DND-41 (cell line): ENCODE results near the gene ECE2.

Source experiments
- ATAC-seq: fragments of 200-7000 bp; cut with Tn5 transposase; 3 replicates; pipeline ENCODE4 v1.9.1; 2021; ENCODE audit warnings: low read depth; ENCODE audit not compliant: insufficient read depth
- DNase-seq: peaks from one replicate; pipeline ENCODE4 v3.0.0-alpha.2; 2020
- H2AFZ ChIP-seq: 2 replicates; pipeline ENCODE4 v1.6.0; 2012; ENCODE audit warnings: low read depth, low read length
- H3K27ac ChIP-seq: 2 replicates; pipeline ENCODE4 v1.5.1; 2012; ENCODE audit warnings: low read length, inconsistent platforms
- H3K27me3 ChIP-seq: fragments of 200-600 bp; sonication (generic); 2 replicates; pipeline ENCODE4 v1.6.0; 2012; ENCODE audit warnings: low read length, mild to moderate bottlenecking, inconsistent platforms; ENCODE audit not compliant: insufficient read depth, poor library complexity
- H3K36me3 ChIP-seq: 2 replicates; pipeline ENCODE4 v1.5.1; 2012; ENCODE audit warnings: low read length, inconsistent platforms; ENCODE audit not compliant: insufficient read depth
- H3K4me1 ChIP-seq: 2 replicates; pipeline ENCODE4 v1.5.1; 2012; ENCODE audit warnings: mild to moderate bottlenecking, low read length; ENCODE audit not compliant: insufficient read depth
- H3K4me2 ChIP-seq: 2 replicates; pipeline ENCODE4 v1.6.0; 2012; ENCODE audit warnings: mild to moderate bottlenecking, moderate library complexity, low read length, inconsistent platforms; ENCODE audit not compliant: insufficient read depth
- H3K4me3 ChIP-seq, 2 experiments: fragments of 200-600 bp in 1 of 2; shearing (Covaris generic) in 1 of 2; 2 replicates each; pipeline ENCODE4 v1.5.1; 2012 to 2016; ENCODE audit warnings: inconsistent platforms in 2 of 2, low read length in 2 of 2, mild to moderate bottlenecking in 2 of 2, low read depth in 1 of 2, moderate library complexity in 1 of 2
- H3K79me2 ChIP-seq: 2 replicates; pipeline ENCODE4 v1.6.0; 2012; ENCODE audit warnings: low read length, inconsistent platforms; ENCODE audit not compliant: insufficient read depth
- H3K9ac ChIP-seq: 2 replicates; pipeline ENCODE4 v1.6.0; 2012; ENCODE audit warnings: low read depth, mild to moderate bottlenecking, inconsistent platforms, low read length, moderate library complexity
- H3K9me3 ChIP-seq: 2 replicates; pipeline ENCODE4 v1.5.1; 2012; ENCODE audit warnings: low read length, moderate library complexity, mild to moderate bottlenecking, inconsistent platforms; ENCODE audit not compliant: insufficient read depth, severe bottlenecking
- H4K20me1 ChIP-seq: 2 replicates; pipeline ENCODE4 v1.6.0; 2012; ENCODE audit warnings: low read length; ENCODE audit not compliant: insufficient read depth
- CTCF ChIP-seq: IDR thresholded peaks from 2 replicates; pipeline ENCODE4 v1.5.1; 2012; ENCODE audit warnings: borderline replicate concordance, low read length, moderate library complexity, mild to moderate bottlenecking; ENCODE audit not compliant: poor library complexity, severe bottlenecking; ENCODE audit errors: extremely low read depth
- EZH2 ChIP-seq: IDR thresholded peaks from 3 replicates; pipeline ENCODE4 v1.6.1; 2012; ENCODE audit warnings: borderline replicate concordance, low read depth, mild to moderate bottlenecking, moderate library complexity, low read length, inconsistent platforms; ENCODE audit not compliant: severe bottlenecking

ECE2 gene

DNA sequence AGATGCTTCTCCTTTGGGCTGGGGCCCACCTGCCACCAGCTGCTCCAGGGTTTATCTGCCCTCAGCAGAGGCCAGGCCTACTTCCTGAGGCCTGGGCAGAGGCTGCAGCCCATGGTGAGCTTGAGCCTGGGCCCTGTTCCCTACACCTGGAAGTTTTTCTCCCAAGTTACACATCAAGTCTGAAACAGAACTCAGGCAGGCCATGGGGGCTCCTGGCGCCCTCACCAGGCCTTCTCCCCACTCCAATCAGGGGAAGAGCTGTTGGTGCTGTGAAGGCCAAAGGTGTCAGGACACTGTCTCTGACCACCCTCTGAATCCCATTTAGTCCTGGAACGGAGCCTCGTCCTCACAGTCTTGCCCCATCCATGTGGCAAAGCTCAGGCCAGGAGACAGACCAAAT is 39.2 kb upstream of the ECE2 start:
- Histone ChIP-seq H3K9me3 (no peaks in the 10 kb centered on the region), H3K4me3 (no peak overlapping the region), H4K20me1 (peaks cover 20% of the 10 kb centered on the region), H3K4me2 (no peak overlapping the region), H3K27me3 (peaks cover 10% of the 10 kb centered on the region), H3K36me3 (no peaks in the 10 kb centered on the region; the same call in 1 of the 2 replicates), H2AFZ (no peak overlapping the region), H3K79me2 (no peaks in the 10 kb centered on the region), H3K27ac (no peak overlapping the region), H3K4me1 (no peaks in the 10 kb centered on the region), H3K9ac (no peak overlapping the region)
- ATAC-seq (no peak), DNase-seq (no peak)
- TF ChIP-seq EZH2, result no peak
- no peak for TF ChIP-seq CTCF

DNA sequence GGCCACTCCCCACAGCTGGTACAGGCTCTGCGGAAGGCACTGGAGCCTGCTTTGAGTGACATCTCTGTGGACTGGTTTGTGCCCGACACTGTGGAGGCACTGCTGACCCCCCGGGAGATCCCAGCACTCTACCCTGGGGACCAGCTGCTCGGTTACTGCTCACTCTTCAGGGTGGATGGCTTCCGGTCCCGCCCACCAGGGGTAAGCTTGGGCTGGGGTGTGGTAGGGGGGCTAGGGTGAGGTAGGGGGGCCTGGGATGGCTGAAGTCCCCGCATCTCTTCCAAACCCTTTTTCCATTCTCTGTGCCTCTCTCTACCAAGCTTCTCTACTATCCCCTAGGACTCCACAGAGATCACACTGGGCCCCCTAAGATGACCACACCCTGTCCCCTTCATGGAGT is 38.6 kb upstream of the ECE2 start:
- Histone ChIP-seq H3K79me2 (no peaks in the 10 kb centered on the region), H3K4me2 (no peak overlapping the region), H3K36me3 (peaks cover 5% of the 10 kb centered on the region), H3K4me3 (no peak overlapping the region), H2AFZ (no peak overlapping the region), H3K27me3 (peaks cover 6% of the 10 kb centered on the region), H4K20me1 (peaks cover 20% of the 10 kb centered on the region), H3K4me1 (no peaks in the 10 kb centered on the region), H3K9ac (no peak overlapping the region), H3K9me3 (no peaks in the 10 kb centered on the region), H3K27ac (no peak overlapping the region)
- TF ChIP-seq CTCF (no peak), EZH2 (no peak)
- ATAC-seq (no peak), DNase-seq (no peak)

DNA sequence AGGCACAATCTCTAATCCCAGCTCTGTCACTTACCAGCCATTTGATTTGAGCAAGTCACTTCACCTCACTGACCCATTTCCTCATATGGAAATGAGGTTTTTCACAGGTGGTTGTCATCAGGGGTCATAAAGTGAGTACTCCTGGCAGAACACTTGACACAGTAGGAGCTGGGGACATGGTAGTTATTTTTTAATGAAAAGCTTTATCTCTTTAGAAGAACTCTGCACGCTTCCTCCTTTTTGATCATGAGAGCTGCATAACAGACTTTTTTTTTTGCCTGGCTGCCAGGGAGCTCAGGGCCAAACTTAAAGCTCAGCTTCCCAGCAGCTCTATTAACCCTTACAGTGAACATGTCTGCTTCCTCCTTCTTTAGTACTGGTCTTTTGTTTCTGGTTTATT is 38.0 kb upstream of the ECE2 start:
- TF ChIP-seq EZH2, result no peak
- no peak for TF ChIP-seq CTCF

More for the DNA sequence above, 38.0 kb upstream of the ECE2 start:
- no peak overlapping the region for H3K9ac ChIP-seq
- H3K4me1 ChIP-seq, result no peaks in the 10 kb centered on the region
- no peak for DNase-seq
- H4K20me1 ChIP-seq, result peaks cover 25% of the 10 kb centered on the region
- H3K27me3 ChIP-seq, result peaks cover 2% of the 10 kb centered on the region
- no peak overlapping the region for H2AFZ ChIP-seq
- no peaks in the 10 kb centered on the region for H3K79me2 ChIP-seq
- ATAC-seq, result no peak
- no peak overlapping the region for H3K27ac ChIP-seq
- no peaks in the 10 kb centered on the region for H3K9me3 ChIP-seq
- H3K4me3 ChIP-seq, result no peak overlapping the region
- H3K4me2 ChIP-seq, result no peak overlapping the region
- peaks cover 11% of the 10 kb centered on the region for H3K36me3 ChIP-seq
